Stimulated activated CD8-positive, alpha-beta memory T cell treated with anti-CD3 and anti-CD28 coated beads, Interleukin-15, amount 100 ng/mL, for 24 hours (primary cell): Measurements from ENCODE around the gene NBPF4.
"Not testable (repeated sequence)": the region's sequence is repeated elsewhere in the genome, so short reads cannot be mapped to it uniquely, and the experiment has no call there.

Source experiments
- DNase-seq: peaks from one replicate; pipeline ENCODE4 v3.0.0-alpha.2; 2020; ENCODE audit warnings: low read depth

NBPF4 gene

GRCh38 chr1:108243976-108244375, at the start of gene NBPF4:
Gene NBPF4 (minus strand): TSS chr1:108244076. CDS start chr1:108243761, 315 bp downstream.
- not testable (repeated sequence) for DNase-seq

GRCh38 chr1:108282528-108283257, 38.8 kb upstream of the NBPF4 start:
- DNase-seq, result not testable (repeated sequence)

- DNase-seq, result not testable (repeated sequence)
These were observed 28.8 kb upstream of the NBPF4 start for GRCh38 chr1:108272485-108273327.

GRCh38 chr1:108267097-108267496, 23.2 kb upstream of the NBPF4 start:
- DNase-seq, result not testable (repeated sequence)

- DNase-seq, result not testable (repeated sequence)
These were observed 18.1 kb upstream of the NBPF4 start for GRCh38 chr1:108261967-108262366.

- DNase-seq, result not testable (repeated sequence)
These were observed 17.6 kb upstream of the NBPF4 start for GRCh38 chr1:108261519-108261918.

- not testable (repeated sequence) for DNase-seq
These were observed 16.8 kb upstream of the NBPF4 start for GRCh38 chr1:108260578-108261259.

- not testable (repeated sequence) for DNase-seq
These were observed 11.6 kb upstream of the NBPF4 start for GRCh38 chr1:108255426-108255825.

- DNase-seq, result not testable (repeated sequence)
These were observed 4.5 kb downstream of the NBPF4 start for GRCh38 chr1:108239426-108239825.

- not testable (repeated sequence) for DNase-seq
These were observed 8.6 kb downstream of the NBPF4 start for GRCh38 chr1:108235308-108235707.

- not testable (repeated sequence) for DNase-seq
These were observed 11.7 kb downstream of the NBPF4 start for GRCh38 chr1:108232183-108232582.

GRCh38 chr1:108229976-108230375, 13.9 kb downstream of the NBPF4 start:
- DNase-seq, result not testable (repeated sequence)

- not testable (repeated sequence) for DNase-seq
These were observed 16.1 kb downstream of the NBPF4 start for GRCh38 chr1:108227772-108228171.

- DNase-seq, result not testable (repeated sequence)
These were observed 17.0 kb downstream of the NBPF4 start for GRCh38 chr1:108226855-108227254.

GRCh38 chr1:108223226-108223625, 20.6 kb downstream of the NBPF4 start:
- DNase-seq, result not testable (repeated sequence)

GRCh38 chr1:108217515-108218174, 26.2 kb downstream of the NBPF4 start:
- DNase-seq, result not testable (repeated sequence)

GRCh38 chr1:108217007-108217406, 26.9 kb downstream of the NBPF4 start:
- not testable (repeated sequence) for DNase-seq

- DNase-seq, result not testable (repeated sequence)
These were observed 27.6 kb downstream of the NBPF4 start for GRCh38 chr1:108216028-108216890.

GRCh38 chr1:108214641-108215465, 29.0 kb downstream of the NBPF4 start:
- DNase-seq, result not testable (repeated sequence)

- DNase-seq, result no peak
These were observed 32.9 kb downstream of the NBPF4 start for GRCh38 chr1:108211014-108211413.
